Left lung (tissue), 10 donors: ENCODE measurements around the gene MOB3C. TPM values are rescaled to one million over a fixed set of nuclear protein-coding genes. Genes with fewer than 3 reads are reported as not detected.
"Not testable (repeated sequence)": the region's sequence is repeated elsewhere in the genome, so short reads cannot be mapped to it uniquely, and the experiment has no call there.

Experiments used
- ATAC-seq: fragments of 200-7000 bp; cut with Tn5 transposase; one replicate; pipeline ENCODE4 v1.9.1; 2020; ENCODE audit warnings: moderate library complexity
- DNase-seq, 4 donors: peaks; one replicate each; pipeline ENCODE4 v3.0.0-alpha.2; 2013 to 2020
- H3K27ac ChIP-seq, 2 donors: fragments of 200-600 bp; sonication (generic) in 1 of 2; one replicate each; pipeline versions ENCODE4 v1.5.0 to v1.8.0; 2020 to 2021
- H3K27me3 ChIP-seq, 2 donors: fragments of 200-600 bp; sonication (generic) in 1 of 2; one replicate each; pipeline versions ENCODE4 v1.5.0 to v1.8.0; 2020 to 2021
- H3K36me3 ChIP-seq, 2 donors: fragments of 200-600 bp; sonication (generic) in 1 of 2; one replicate each; pipeline versions ENCODE4 v1.5.0 to v1.8.0; 2020 to 2021
- H3K4me1 ChIP-seq, 2 donors: fragments of 200-600 bp; one replicate each; pipeline ENCODE4 v1.8.0; 2021
- H3K4me3 ChIP-seq, 2 donors: fragments of 200-600 bp; sonication (generic) in 1 of 2; one replicate each; pipeline versions ENCODE4 v1.5.0 to v1.8.0; 2020 to 2021; ENCODE audit warnings: mild to moderate bottlenecking in 1 of 2
- H3K9me3 ChIP-seq, 2 donors: fragments of 200-600 bp; sonication (generic) in 1 of 2; one replicate each; pipeline versions ENCODE4 v1.5.0 to v1.8.0; 2020 to 2021
- CTCF ChIP-seq, 2 donors: fragments of 200-600 bp; sonication (generic) in 1 of 2; IDR thresholded peaks; one replicate each; pipeline versions ENCODE4 v1.5.0 to v1.8.0; 2021; ENCODE audit warnings: antibody characterized with exemption in 2 of 2
- intact Hi-C, 2 donors: fragments of 100-400 bp; cut with DNase I; formaldehyde crosslinking; loops; one replicate each; pipeline versions ENCODE4 v1.11.2 to v1.14.2; 2022
- polyA plus RNA-seq, 6 donors: library from polyadenylated mRNA; unstranded; fragments of 120-200 nt; gene quantifications; one replicate each; pipeline ENCODE4 v1.2.1, GENCODE V29; 2013; ENCODE audit not compliant: insufficient read length in 6 of 6
- total RNA-seq, 2 donors: library from RNA; stranded (reverse); fragmentation: NEBNext Ultra II Directional; extraction: Animal tissue kit (Norgen Biotek cat#: 25700); gene quantifications; one replicate each; pipeline ENCODE4 v1.2.1, GENCODE V29; 2021
- donor health status: DM: no; HTN: yes; CAD: no.
- donor health status: DM: no; HTN: no; CAD: no.

The MOB3C gene
- total and polyA plus RNA-seq, 8 donors, result 16.0 to 21.3 (median 18.4) TPM

- Histone ChIP-seq H3K27me3 (no peaks in the 10 kb centered on the region), H3K9me3 (no peaks in the 10 kb centered on the region), H3K4me1 (no peaks in the 10 kb centered on the region), H3K36me3 (peaks cover 0 to 60% of the 10 kb centered on the region in 2 donors), H3K27ac (no peak overlapping the region), H3K4me3 (no peak overlapping the region)
- no peak for TF ChIP-seq CTCF (IDR thresholded peaks at IDR 0.05)
- intact Hi-C loops, result no loop called here
- ATAC-seq, result no peak
- DNase-seq, result no peak
Measured at GRCh38 chr1:46657775-46658174, 41.2 kb upstream of the MOB3C start.

DNA sequence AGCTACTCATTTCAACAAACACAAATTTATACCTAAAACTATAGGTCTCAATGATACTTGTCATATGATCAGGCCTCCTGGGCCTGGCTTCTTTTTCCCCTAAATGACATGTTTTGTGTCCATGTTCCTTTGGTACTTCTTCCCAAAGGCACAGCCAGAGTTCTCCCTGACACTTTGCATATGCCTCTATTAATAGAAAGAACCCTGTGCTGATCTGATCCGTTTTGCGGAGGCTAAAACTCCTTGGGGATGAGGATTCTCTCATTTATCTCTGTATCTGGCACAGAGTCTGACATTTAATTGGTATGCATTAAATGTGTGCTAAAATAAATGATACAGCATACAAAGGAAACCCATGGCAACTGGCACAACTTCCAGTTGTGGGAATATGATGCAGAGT, 40.0 kb upstream of the MOB3C start:
- no peak overlapping the region for H3K27ac ChIP-seq
- H3K4me1 ChIP-seq, result no peaks in the 10 kb centered on the region
- peaks cover 0 to 68% of the 10 kb centered on the region in 2 donors for H3K36me3 ChIP-seq
- H3K9me3 ChIP-seq, result no peaks in the 10 kb centered on the region
- H3K4me3 ChIP-seq, result no peak overlapping the region
- TF ChIP-seq CTCF (IDR thresholded peaks at IDR 0.05), result no peak
- intact Hi-C loops, result no loop called here
- no peak for ATAC-seq
- H3K27me3 ChIP-seq, result no peaks in the 10 kb centered on the region
- DNase-seq, result no peak

GRCh38 chr1:46655848-46656247, 39.2 kb upstream of the MOB3C start:
- peaks cover 0 to 68% of the 10 kb centered on the region in 2 donors for H3K36me3 ChIP-seq
- no peak for TF ChIP-seq CTCF (IDR thresholded peaks at IDR 0.05)
- intact Hi-C loops, result no loop called here

DNA sequence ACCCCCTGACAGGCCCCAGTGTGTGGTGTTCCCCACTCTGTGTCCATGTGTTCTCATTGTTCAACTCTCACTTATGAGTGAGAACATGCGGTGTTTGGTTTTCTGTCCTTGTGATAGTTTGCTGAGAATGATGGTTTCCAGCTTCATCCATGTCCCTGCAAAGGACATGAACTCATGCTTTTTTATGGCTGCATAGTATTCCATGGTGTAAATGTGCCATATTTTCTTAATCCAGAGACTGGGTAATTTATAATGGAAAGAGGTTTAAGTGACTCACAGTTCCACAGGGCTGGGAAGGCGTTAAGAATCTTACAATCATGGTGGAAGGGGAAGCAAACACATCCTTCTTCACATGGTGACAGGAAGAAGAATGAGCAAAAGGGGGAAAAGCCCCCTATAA, 38.1 kb upstream of the MOB3C start:
- H3K4me3 ChIP-seq, H3K27me3 ChIP-seq, DNase-seq, ATAC-seq, H3K27ac ChIP-seq, H3K4me1 ChIP-seq, H3K9me3 ChIP-seq, intact Hi-C loops: not testable (repeated sequence)
- H3K36me3 ChIP-seq, result peaks cover 0 to 77% of the 10 kb centered on the region in 2 donors

More at GRCh38 chr1:46655848-46656247, 39.2 kb upstream of the MOB3C start:
- Histone ChIP-seq H3K4me1 (no peaks in the 10 kb centered on the region), H3K27ac (no peak overlapping the region), H3K4me3 (no peak overlapping the region), H3K27me3 (no peaks in the 10 kb centered on the region), H3K9me3 (no peaks in the 10 kb centered on the region)
- ATAC-seq (no peak), DNase-seq (no peak)

DNA sequence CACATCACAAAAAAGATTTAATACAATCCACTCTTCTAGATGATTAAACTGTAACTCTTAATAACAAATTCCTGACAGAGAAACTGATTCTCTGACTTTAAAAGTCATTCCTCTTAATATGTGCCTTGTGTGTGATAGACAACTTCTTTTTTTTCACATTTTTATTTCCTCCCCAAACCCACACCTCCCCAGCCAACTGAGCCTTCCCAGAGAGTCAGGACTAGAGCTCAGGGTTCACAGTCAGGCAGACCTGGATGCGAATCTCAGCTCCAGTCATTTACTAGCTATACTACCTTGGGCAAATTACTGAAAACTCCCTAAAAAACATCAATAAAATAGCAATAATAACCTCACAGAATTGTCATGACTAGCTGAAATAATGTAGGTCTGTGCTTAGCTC, 37.4 kb upstream of the MOB3C start:
- intact Hi-C loops, result no loop called here
- Histone ChIP-seq H3K27ac (no peak overlapping the region), H3K36me3 (peaks cover 0 to 79% of the 10 kb centered on the region in 2 donors), H3K4me1 (no peaks in the 10 kb centered on the region), H3K9me3 (peaks cover 0 to 2% of the 10 kb centered on the region in 2 donors), H3K4me3 (no peak overlapping the region), H3K27me3 (no peaks in the 10 kb centered on the region)
- ATAC-seq (no peak), DNase-seq (no peak)
- no peak for TF ChIP-seq CTCF (IDR thresholded peaks at IDR 0.05)

GRCh38 chr1:46653405-46653958, 36.9 kb upstream of the MOB3C start:
- no peaks in the 10 kb centered on the region for H3K4me1 ChIP-seq
- intact Hi-C loops, result no loop called here
- DNase-seq (no peak), ATAC-seq (no peak)
- H3K27ac ChIP-seq, result no peak overlapping the region
- TF ChIP-seq CTCF (IDR thresholded peaks at IDR 0.05), result no peak
- H3K36me3 ChIP-seq, result peaks cover 0 to 81% of the 10 kb centered on the region in 2 donors
- H3K9me3 ChIP-seq, result peaks cover 0 to 2% of the 10 kb centered on the region in 2 donors
- H3K27me3 ChIP-seq, result no peaks in the 10 kb centered on the region
- no peak overlapping the region for H3K4me3 ChIP-seq
